ENCODE measurements around the gene TENM4. TPM values are rescaled to one million over a fixed set of nuclear protein-coding genes. Genes with fewer than 3 reads are reported as not detected.
A peak's percentile ranks its signal among the peaks of the same experiment; 100 is the strongest.

TENM4 gene
- total RNA-seq, 2 donors from 2014 or later = 68.2 to 130 TPM

- peak; percentile 31 for DNase-seq
- peaks cover 2% of the 10 kb centered on the region for H3K9me3 Mint-ChIP-seq
- TF ChIP-seq, protein P1, sequence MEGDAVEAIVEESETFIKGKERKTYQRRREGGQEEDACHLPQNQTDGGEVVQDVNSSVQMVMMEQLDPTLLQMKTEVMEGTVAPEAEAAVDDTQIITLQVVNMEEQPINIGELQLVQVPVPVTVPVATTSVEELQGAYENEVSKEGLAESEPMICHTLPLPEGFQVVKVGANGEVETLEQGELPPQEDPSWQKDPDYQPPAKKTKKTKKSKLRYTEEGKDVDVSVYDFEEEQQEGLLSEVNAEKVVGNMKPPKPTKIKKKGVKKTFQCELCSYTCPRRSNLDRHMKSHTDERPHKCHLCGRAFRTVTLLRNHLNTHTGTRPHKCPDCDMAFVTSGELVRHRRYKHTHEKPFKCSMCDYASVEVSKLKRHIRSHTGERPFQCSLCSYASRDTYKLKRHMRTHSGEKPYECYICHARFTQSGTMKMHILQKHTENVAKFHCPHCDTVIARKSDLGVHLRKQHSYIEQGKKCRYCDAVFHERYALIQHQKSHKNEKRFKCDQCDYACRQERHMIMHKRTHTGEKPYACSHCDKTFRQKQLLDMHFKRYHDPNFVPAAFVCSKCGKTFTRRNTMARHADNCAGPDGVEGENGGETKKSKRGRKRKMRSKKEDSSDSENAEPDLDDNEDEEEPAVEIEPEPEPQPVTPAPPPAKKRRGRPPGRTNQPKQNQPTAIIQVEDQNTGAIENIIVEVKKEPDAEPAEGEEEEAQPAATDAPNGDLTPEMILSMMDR (conservative IDR thresholded peaks at IDR 0.05) = no peak
- no peak overlapping the region for H3K4me3 Mint-ChIP-seq
- Histone ChIP-seq H3K9me3 (ENCODE audit: control insufficient read depth, low read length) (no peaks in the 10 kb centered on the region), H3K36me3 (ENCODE audit: control insufficient read depth, insufficient read depth, low read length) (no peaks in the 10 kb centered on the region), H3K9ac (ENCODE audit: extremely low read depth, low read length, poor library complexity, severe bottlenecking) (no peak overlapping the region), H3K27me3 (ENCODE audit: control insufficient read depth, insufficient read depth, low read length, poor library complexity, severe bottlenecking) (no peaks in the 10 kb centered on the region), H3K4me1 (ENCODE audit: control insufficient read depth, insufficient read depth, low read length) (no peaks in the 10 kb centered on the region), H3K27ac (ENCODE audit: low read depth, low read length) (no peak overlapping the region), H3K4me3 (ENCODE audit: low read length) (no peak overlapping the region)
- peaks cover 8% of the 10 kb centered on the region for H3K4me1 Mint-ChIP-seq
- H3K36me3 Mint-ChIP-seq (ENCODE audit: low read depth) = peaks cover 10% of the 10 kb centered on the region
- H3K27me3 Mint-ChIP-seq (ENCODE audit: insufficient read depth) = no peaks in the 10 kb centered on the region
- 86 to 91% methylated on average over 2 of the region's 2 CpGs for WGBS, 2 experiments (ENCODE audit: insufficient coverage in 1 of 2, insufficient read length in 1 of 2)
- H3K27ac Mint-ChIP-seq = no peak overlapping the region
Measured at GRCh38 chr11:79039122-79039521, 401.7 kb downstream of the TENM4 start.

DNA sequence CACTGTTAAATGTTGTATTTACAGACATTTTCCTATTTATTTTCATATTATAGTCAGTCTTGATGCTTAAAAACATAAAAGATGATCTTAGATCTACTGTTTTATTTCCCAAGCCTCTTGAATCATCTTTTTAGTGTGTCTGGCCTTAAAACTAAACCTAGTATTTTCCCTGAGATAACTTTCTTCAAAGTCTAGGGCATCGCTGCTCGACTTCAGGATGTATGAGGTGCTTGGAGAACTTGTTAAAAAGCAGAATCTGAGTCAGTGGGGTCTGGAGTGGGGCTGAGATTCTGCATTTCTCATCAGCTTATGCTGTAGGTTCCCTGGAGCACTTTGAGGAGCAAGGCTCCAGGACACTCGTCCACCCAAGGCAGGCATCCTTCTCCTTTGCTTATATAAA lies 404.9 kb downstream of the TENM4 start:
- Histone ChIP-seq H3K4me3 (ENCODE audit: low read length) (no peak overlapping the region), H3K27ac (ENCODE audit: low read depth, low read length) (no peak overlapping the region), H3K9ac (ENCODE audit: extremely low read depth, low read length, poor library complexity, severe bottlenecking) (no peak overlapping the region), H3K36me3 (ENCODE audit: control insufficient read depth, insufficient read depth, low read length) (no peaks in the 10 kb centered on the region), H3K4me1 (ENCODE audit: control insufficient read depth, insufficient read depth, low read length) (no peaks in the 10 kb centered on the region), H3K9me3 (ENCODE audit: control insufficient read depth, low read length) (no peaks in the 10 kb centered on the region), H3K27me3 (ENCODE audit: control insufficient read depth, insufficient read depth, low read length, poor library complexity, severe bottlenecking) (no peaks in the 10 kb centered on the region)
- peaks cover 2% of the 10 kb centered on the region for H3K4me1 Mint-ChIP-seq
- H3K9me3 Mint-ChIP-seq = no peaks in the 10 kb centered on the region
- no peaks in the 10 kb centered on the region for H3K36me3 Mint-ChIP-seq (ENCODE audit: low read depth)
- WGBS, 2 experiments (ENCODE audit: insufficient coverage in 1 of 2, insufficient read length in 1 of 2) = 0 to 60% methylated on average over 1 to 3 of the region's 3 CpGs
- no peaks in the 10 kb centered on the region for H3K27me3 Mint-ChIP-seq (ENCODE audit: insufficient read depth)
- H3K27ac Mint-ChIP-seq = no peak overlapping the region
- H3K4me3 Mint-ChIP-seq = no peak overlapping the region
- TF ChIP-seq, protein P1 (conservative IDR thresholded peaks at IDR 0.05) = no peak
- DNase-seq = peak; percentile 17

DNA sequence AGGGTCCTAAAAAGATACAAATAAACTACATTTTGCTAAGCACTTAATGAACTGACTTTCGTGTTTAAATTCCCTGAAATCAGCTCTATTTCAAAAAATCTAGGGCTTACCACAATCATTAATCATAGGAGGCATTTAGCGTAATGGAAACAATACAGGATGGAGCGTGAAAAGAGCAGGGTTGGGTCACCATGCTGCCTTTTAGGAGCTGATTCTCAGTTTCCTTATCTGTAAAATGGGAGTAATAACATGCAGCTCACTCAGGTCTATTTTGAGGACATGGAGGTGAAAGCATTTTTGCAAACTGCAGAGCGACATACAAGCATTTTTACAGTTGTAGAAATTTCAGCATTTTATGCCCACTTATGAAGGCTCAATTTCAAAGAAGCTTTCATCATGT lies 407.0 kb downstream of the TENM4 start:
- H3K4me3 ChIP-seq (ENCODE audit: low read length) = no peak overlapping the region
- H3K36me3 ChIP-seq (ENCODE audit: control insufficient read depth, insufficient read depth, low read length) = no peaks in the 10 kb centered on the region
- H3K27me3 ChIP-seq (ENCODE audit: control insufficient read depth, insufficient read depth, low read length, poor library complexity, severe bottlenecking) = no peaks in the 10 kb centered on the region
- Mint-ChIP-seq H3K27me3 (ENCODE audit: insufficient read depth) (no peaks in the 10 kb centered on the region), H3K4me3 (no peak overlapping the region), H3K27ac (no peak overlapping the region), H3K4me1 (peaks cover 21% of the 10 kb centered on the region), H3K36me3 (ENCODE audit: low read depth) (no peaks in the 10 kb centered on the region), H3K9me3 (no peaks in the 10 kb centered on the region)
- H3K27ac ChIP-seq (ENCODE audit: low read depth, low read length) = no peak overlapping the region
- WGBS, 2 experiments (ENCODE audit: insufficient coverage in 1 of 2, insufficient read length in 1 of 2) = 90 to 94% methylated on average over 4 of the region's 4 CpGs
- peaks cover 7% of the 10 kb centered on the region for H3K4me1 ChIP-seq (ENCODE audit: control insufficient read depth, insufficient read depth, low read length)
- TF ChIP-seq, protein P1 (conservative IDR thresholded peaks at IDR 0.05) = no peak
- H3K9me3 ChIP-seq (ENCODE audit: control insufficient read depth, low read length) = no peaks in the 10 kb centered on the region
- DNase-seq = no peak
- no peak overlapping the region for H3K9ac ChIP-seq (ENCODE audit: extremely low read depth, low read length, poor library complexity, severe bottlenecking)

Measured in endodermal cell (in vitro differentiated cells).